K562 (cell line): ENCODE results near the gene RNF145. TPM values are rescaled to one million over a fixed set of nuclear protein-coding genes. Genes with fewer than 3 reads are reported as not detected.
A peak's percentile ranks its signal among the peaks of the same experiment; 100 is the strongest.

Source experiments
- ATAC-seq: fragments of 200-7000 bp; cut with Tn5 transposase; 3 replicates; pipeline ENCODE4 v1.9.1; 2020; ENCODE audit warnings: moderate library complexity
- Bru-seq: library from RNA; stranded (reverse); fragments of 400-500 nt; gene quantifications from one replicate; lab custom pipeline; 2021; lab: Mats Ljungman, UMichigan
- BruChase-seq, 2 experiments: library from RNA; stranded (reverse); fragments of 400-500 nt; gene quantifications; one replicate each; lab custom pipeline; 2021; lab: Mats Ljungman, UMichigan
- BruUV-seq: library from RNA; stranded (reverse); fragments of 400-500 nt; replicated peaks from 2 replicates; lab custom pipeline; 2021; lab: Mats Ljungman, UMichigan
- CTCF ChIA-PET: fragments of 300-600 bp; formaldehyde crosslinking; extraction: SDS; loops from one replicate; lab custom pipeline; 2021; ENCODE audit warnings: low intra/inter-chr PET ratio; lab: Yijun Ruan, JAX
- POLR2A ChIA-PET: fragments of 300-600, 350-650 bp; sonication (Branson Sonifier 250); formaldehyde crosslinking; extraction: SDS; loops from one replicate; lab custom pipeline; 2021; ENCODE audit warnings: antibody characterized with exemption, inconsistent platforms; lab: Yijun Ruan, JAX
- DNase-seq, 4 experiments: peaks; one replicate each; pipeline versions ENCODE4 v3.0.0 to v3.0.0-alpha.2; 2011 to 2018; ENCODE audit warnings: low spot score in 3 of 4, mixed read lengths in 3 of 4; ENCODE audit errors: extremely low read depth in 1 of 4
- FAIRE-seq: peaks from 2 replicates; lab custom pipeline; 2011; peaks lifted over from hg19 to GRCh38; lab: Jason Lieb, UNC
- H2AFZ ChIP-seq: 2 replicates; pipeline ENCODE4 v1.6.0; 2011; ENCODE audit warnings: low read depth, low read length, control low read depth, inconsistent platforms
- H3K27ac ChIP-seq: fragments of 200-600 bp; 3 replicates; pipeline ENCODE4 v1.8.0; 2011; ENCODE audit warnings: low read depth, mild to moderate bottlenecking, control low read depth, inconsistent platforms, low read length, moderate library complexity, mixed read lengths; ENCODE audit errors: extremely low read depth
- H3K27me3 ChIP-seq, 2 experiments: fragments of 300-600 bp in 1 of 2; 2 replicates in 1 of 2; 3 replicates in 1 of 2; pipeline versions ENCODE4 v1.6.0 to v1.8.0; 2011; ENCODE audit warnings: inconsistent platforms in 2 of 2, low read length in 2 of 2, mild to moderate bottlenecking in 1 of 2, mixed read lengths in 1 of 2, moderate library complexity in 1 of 2; ENCODE audit not compliant: control insufficient read depth in 2 of 2, insufficient read depth in 2 of 2
- H3K36me3 ChIP-seq: fragments of 300-600 bp; 3 replicates; pipeline ENCODE4 v1.8.0; 2011; ENCODE audit warnings: mild to moderate bottlenecking, low read length, inconsistent platforms; ENCODE audit not compliant: control insufficient read depth, insufficient read depth
- H3K4me1 ChIP-seq, 2 experiments: fragments of 200-600 bp in 1 of 2; replicated peaks in 1 of 2; 2 replicates in 1 of 2; 3 replicates in 1 of 2; pipeline versions ENCODE4 v1.5.1 to v1.8.0; 2011; ENCODE audit warnings: inconsistent platforms in 2 of 2, low read length in 2 of 2, mild to moderate bottlenecking in 1 of 2, mixed read lengths in 1 of 2, moderate library complexity in 1 of 2; ENCODE audit not compliant: control insufficient read depth in 2 of 2, insufficient read depth in 2 of 2
- H3K4me2 ChIP-seq: 2 replicates; pipeline ENCODE4 v1.6.1; 2011; ENCODE audit warnings: low read length, control low read depth, inconsistent platforms, mixed read lengths; ENCODE audit not compliant: insufficient read depth
- H3K4me3 ChIP-seq: fragments of 200-600 bp; sonication (generic), shearing (Covaris generic); 2 replicates; pipeline ENCODE4 v1.5.1; 2016; ENCODE audit warnings: control low read depth, inconsistent platforms
- H3K79me2 ChIP-seq: fragments of 200-600 bp; 3 replicates; pipeline ENCODE4 v1.8.0; 2011; ENCODE audit warnings: low read length, inconsistent platforms; ENCODE audit not compliant: control insufficient read depth, insufficient read depth
- H3K9ac ChIP-seq, 2 experiments: 2 replicates each; pipeline versions ENCODE4 v1.6.0 to v1.6.1; 2011; ENCODE audit warnings: low read depth in 2 of 2, low read length in 2 of 2, control low read depth in 1 of 2, inconsistent platforms in 1 of 2, mild to moderate bottlenecking in 1 of 2, mixed read lengths in 1 of 2; ENCODE audit not compliant: insufficient read depth in 1 of 2
- H3K9me1 ChIP-seq: one replicate; pipeline ENCODE4 v1.6.0; 2011; ENCODE audit warnings: inconsistent platforms, mild to moderate bottlenecking, low read length, moderate library complexity; ENCODE audit not compliant: control insufficient read depth, insufficient read depth
- H3K9me3 ChIP-seq: replicated peaks from 2 replicates; pipeline ENCODE4 v1.5.1; 2011; ENCODE audit warnings: low read depth, low read length, inconsistent platforms; ENCODE audit not compliant: control insufficient read depth, insufficient read depth
- H4K20me1 ChIP-seq: replicated peaks from 2 replicates; pipeline ENCODE4 v1.6.1; 2011; ENCODE audit warnings: low read length, inconsistent platforms, mixed read lengths; ENCODE audit not compliant: control insufficient read depth, insufficient read depth
- ARNT ChIP-seq, 2 experiments: fragments of 450-650 bp; IDR thresholded peaks; 2 replicates each; pipeline ENCODE4 v1.6.1; 2016; ENCODE audit warnings: mild to moderate bottlenecking in 1 of 2
- CCNT2 ChIP-seq: IDR thresholded peaks from 2 replicates; pipeline ENCODE4 v1.6.1; 2011; ENCODE audit warnings: borderline replicate concordance, low read depth, mild to moderate bottlenecking, moderate library complexity, mixed read lengths, low read length; ENCODE audit not compliant: insufficient read length; ENCODE audit errors: extremely low read depth
- DPF2 ChIP-seq: fragments of 450-650 bp; IDR thresholded peaks from 2 replicates; pipeline ENCODE4 v1.6.1; 2016
- E2F6 ChIP-seq, 2 experiments: IDR thresholded peaks; 2 replicates each; pipeline ENCODE4 v1.6.1; 2011; ENCODE audit warnings: borderline replicate concordance in 1 of 2, control low read depth in 1 of 2, low read depth in 1 of 2, low read length in 1 of 2, mild to moderate bottlenecking in 1 of 2, mixed read lengths in 1 of 2, moderate library complexity in 1 of 2; ENCODE audit not compliant: insufficient read depth in 1 of 2, insufficient read length in 1 of 2, poor library complexity in 1 of 2, severe bottlenecking in 1 of 2; ENCODE audit errors: extremely low read depth in 1 of 2
- FOXK1 ChIP-seq: sonication (generic); formaldehyde crosslinking; IDR thresholded peaks from 2 replicates; pipeline ENCODE4 v1.8.0; 2022; ENCODE audit warnings: missing genetic modification reagents, mild to moderate bottlenecking, borderline replicate concordance
- JUND ChIP-seq, 2 experiments: IDR thresholded peaks; 2 replicates in 1 of 2; 3 replicates in 1 of 2; pipeline ENCODE4 v1.6.1; 2011; ENCODE audit warnings: borderline replicate concordance in 2 of 2, low read depth in 2 of 2, low read length in 2 of 2, improper control_type of control experiment in 1 of 2, missing biosample characterization in 1 of 2, missing genetic modification characterization in 1 of 2, missing genetic modification reagents in 1 of 2
- KDM2B ChIP-seq: fragments of 250-450 bp; sonication (Bioruptor Pico); IDR thresholded peaks from 2 replicates; pipeline ENCODE4 v1.8.0; 2021; ENCODE audit warnings: mild to moderate bottlenecking, moderate library complexity
- NFRKB ChIP-seq: fragments of 450-650 bp; IDR thresholded peaks from 2 replicates; pipeline ENCODE4 v1.6.1; 2016; ENCODE audit warnings: low read depth
- NONO ChIP-seq, 2 experiments: fragments of 200-400 bp in 1 of 2; fragments of 450-650 bp in 1 of 2; formaldehyde crosslinking in 1 of 2; IDR thresholded peaks; 2 replicates each; pipeline ENCODE4 v1.6.1; 2017; ENCODE audit warnings: low read depth in 2 of 2, mild to moderate bottlenecking in 2 of 2, moderate library complexity in 2 of 2, low read length in 1 of 2
- NR4A1 ChIP-seq, 2 experiments: fragments of 250-450 bp in 1 of 2; fragments of 450-650 bp in 1 of 2; sonication (Bioruptor Pico) in 1 of 2; IDR thresholded peaks; 2 replicates each; pipeline versions ENCODE4 v1.4.0 to v1.6.1; 2016 to 2020; ENCODE audit warnings: mild to moderate bottlenecking in 2 of 2, missing compliant biosample characterization in 1 of 2, missing genetic modification characterization in 1 of 2, moderate library complexity in 1 of 2
- SMARCA4 ChIP-seq: fragments of 450-650 bp; IDR thresholded peaks from 2 replicates; pipeline ENCODE4 v1.6.1; 2016
- ZBTB17 ChIP-seq: fragments of 450-650 bp; formaldehyde crosslinking; IDR thresholded peaks from 2 replicates; pipeline ENCODE4 v1.4.0; 2020; ENCODE audit warnings: mild to moderate bottlenecking
- ZNF24 ChIP-seq: fragments of 450-650 bp; IDR thresholded peaks from 2 replicates; pipeline ENCODE4 v1.6.1; 2016
- WGBS: fragments of 100-300 bp; shearing (Covaris generic); methylation state at CpG from one replicate; pipeline ENCODE4 v1.1.6; 2016; ENCODE audit warnings: low coverage, mixed read lengths; ENCODE audit not compliant: insufficient coverage; ENCODE audit errors: missing lambda C conversion rate; 5-methylcytosine and 5-hydroxymethylcytosine counted together
- in situ Hi-C: fragments of 300-500 bp; cut with MboI; formaldehyde crosslinking; loops from 4 replicates; pipeline ENCODE4 v1.15.0; 2018; ENCODE audit warnings: inconsistent platforms, mixed read lengths
- intact Hi-C: fragments of 100-400 bp; cut with micrococcal nuclease; formaldehyde crosslinking; loops from 2 replicates; pipeline ENCODE4 v1.14.2; 2022
- long read RNA-seq, 3 experiments: library from polyadenylated mRNA in 2 of 3; library from RNA in 1 of 3; unstranded in 2 of 3; stranded (forward) in 1 of 3; transcript quantifications; one replicate each; pipeline ENCODE4 v2.0.0, GENCODE V29; 2019 to 2022
- polyA minus RNA-seq, 3 experiments: library from RNA; depleted of rRNA, polyadenylated mRNA; stranded (reverse); fragments of >200 nt; gene quantifications; 2 replicates each; pipeline ENCODE4 v1.2.3, GENCODE V29; 2011
- polyA plus RNA-seq, 8 experiments: library from polyadenylated mRNA; depleted of rRNA in 4 of 8; stranded (reverse) in 5 of 8; unstranded in 3 of 8; fragments of >200 nt; fragmentation: Nextera tagmentation in 2 of 8; fragmentation: Illumina TruSeq in 1 of 8; extraction: Ambion mirVana in 2 of 8; extraction: Trizol in 1 of 8; gene quantifications; 2 replicates each; pipeline versions ENCODE4 v1.2.1 to v1.2.3, GENCODE V29; 2011 to 2014; ENCODE audit warnings: inconsistent platforms in 1 of 8, missing spikeins in 1 of 8
- total RNA-seq, 7 experiments: library from RNA; depleted of rRNA in 6 of 7; stranded (reverse); fragments of >200 nt in 6 of 7; fragmentation: Illumina TruSeq in 2 of 7; extraction: Trizol in 2 of 7; gene quantifications; 2 replicates each; pipeline versions ENCODE4 v1.2.1 to v1.2.3, GENCODE V29; 2011 to 2021; ENCODE audit warnings: low replicate concordance in 1 of 7

RNF145 gene
- total RNA-seq (2011; cell fraction: chromatin; rRNA removed; ENCODE audit: low replicate concordance): 42.1 and 93.4 TPM in 2 replicates
- total RNA-seq (2011; cell fraction: nucleolus; rRNA removed): 32.7 and 49.0 TPM in 2 replicates
- 61.5 and 67.7 TPM in 2 replicates for total RNA-seq (2011; cell fraction: nucleoplasm; rRNA removed)
- 20.3 and 24.3 TPM in 2 replicates for total RNA-seq (2014; rRNA removed)
- 21.8 and 29.5 TPM in 2 replicates for total RNA-seq (2014; rRNA removed; fragmentation: Illumina TruSeq; extraction: Trizol)
- 23.8 and 25.4 TPM in 2 replicates for total RNA-seq (2015; rRNA removed; fragmentation: Illumina TruSeq; extraction: Trizol)
- total RNA-seq (2021): 35.4 and 39.5 TPM in 2 replicates
- 26.2 and 40.7 TPM in 2 replicates for polyA plus RNA-seq (2011; rRNA removed)
- 10.7 and 19.3 TPM in 2 replicates for polyA plus RNA-seq (2011; cell fraction: cytosol; rRNA removed)
- polyA plus RNA-seq (2011; cell fraction: nucleus; rRNA removed): 34.2 and 35.9 TPM in 2 replicates
- polyA plus RNA-seq (2012): 30.1 and 36.5 TPM in 2 replicates
- polyA plus RNA-seq (2014; fragmentation: Illumina TruSeq; extraction: Trizol): 35.4 and 38.1 TPM in 2 replicates
- polyA plus RNA-seq (2014; fragmentation: Nextera tagmentation; extraction: Ambion mirVana): 10 to 100 TPM; 13.6 to 18.8 TPM
- polyA plus RNA-seq (2014; rRNA removed): 30.4 and 30.5 TPM in 2 replicates
- 30.0 and 36.5 TPM in 2 replicates for polyA minus RNA-seq (2011; rRNA and poly(A)+ RNA removed)
- 10.1 and 12.3 TPM in 2 replicates for polyA minus RNA-seq (2011; cell fraction: cytosol; rRNA and poly(A)+ RNA removed)
- polyA minus RNA-seq (2011; cell fraction: nucleus; rRNA and poly(A)+ RNA removed): 21.9 and 33.2 TPM in 2 replicates
- percentile 94 among the genes with signal in this experiment for Bru-seq, nascent RNA
- percentile 96 among the genes with signal in this experiment for BruChase-seq, experiment 1, labeled RNA remaining after a 2-hour chase
- percentile 95 among the genes with signal in this experiment for BruChase-seq, experiment 2, labeled RNA remaining after a 6-hour chase
- long read RNA-seq, experiment 1, transcript RNF145-202 (11 exons, 3,613 nt): major isoform, 5 of 254 reads
- long read RNA-seq, experiment 1, partial matches to known transcripts: 223 of 254 reads
- long read RNA-seq, experiment 1, other reads (novel, unspliced or antisense): 26 of 254 reads
- long read RNA-seq, experiment 2, transcript RNF145-202 (11 exons, 3,613 nt): major isoform, 9 of 53 reads
- long read RNA-seq, experiment 2, partial matches to known transcripts: 23 of 53 reads
- long read RNA-seq, experiment 2, other reads (novel, unspliced or antisense): 17 of 53 reads
- long read RNA-seq, experiment 3, partial matches to known transcripts: 7 of 26 reads
- long read RNA-seq, experiment 3, other reads (novel, unspliced or antisense): 17 of 26 reads

- Histone ChIP-seq H3K27ac (peak within 1 kb of the TSS; percentile 96), H3K79me2 (peaks cover 61% of the 10 kb centered on the region), H3K4me3 (peak within 1 kb of the TSS; percentile 62), H3K9ac (peak within 1 kb of the TSS; percentile 80 to 94), H3K9me1 (no peaks in the 10 kb centered on the region), H3K4me1 (peaks cover 10 to 42% of the 10 kb centered on the region in 2 experiments), H3K9me3 (no peaks in the 10 kb centered on the region), H4K20me1 (0 out of 2 replicates have a peak, but pooled peaks cover 5% of the 10 kb centered on the region), H3K4me2 (peak within 1 kb of the TSS; percentile 90), H3K36me3 (no peaks in the 10 kb centered on the region), H2AFZ (peak within 1 kb of the TSS; percentile 81), H3K27me3 (no peaks in the 10 kb centered on the region)
- BruUV-seq: TSS peak; percentile 85
- WGBS: under 1% methylated on average over 41 of the region's 65 CpGs
- intact Hi-C loops: loop anchor here (2.0 to 5.0 kb wide), 2 partner anchors 52 to 53 kb away; partner anchors contain the start of gene UBLCP1
- ChIA-PET CTCF (no interaction called here), POLR2A (no interaction called here)
- in situ Hi-C loops: no loop called here
- FAIRE-seq: peak; percentile 74
- DNase-seq: peak; percentile 90 to 95 (median 94)
- ATAC-seq: peak; percentile 57
- TF ChIP-seq E2F6 (IDR thresholded peaks at IDR 0.05; ENCODE audit: borderline replicate concordance in 1 of 2, extremely low read depth in 1 of 2, insufficient read depth in 1 of 2, insufficient read length in 1 of 2, low read depth in 1 of 2, low read length in 1 of 2, poor library complexity in 1 of 2, severe bottlenecking in 1 of 2) (peak; percentile 71 to 93), NONO (IDR thresholded peaks at IDR 0.05; ENCODE audit: low read depth in 2 of 2, low read length in 1 of 2) (peak in 1 of 2 experiments; percentile 61; a peak in 1 of 4 replicates), KDM2B (CRISPR knock-in tag) (0 out of 2 replicates have a peak, but pooled peaks have one; percentile 67), ARNT (IDR thresholded peaks at IDR 0.05) (0 out of 4 replicates have a peak, but pooled peaks of 1 of the 2 experiments have one; percentile 33), CCNT2 (peak; percentile 95), NFRKB (peak; percentile 85), ZNF24 (peak; percentile 79), JUND (IDR thresholded peaks at IDR 0.05; ENCODE audit: borderline replicate concordance, low read depth, low read length) (no peak; the same call in 1 of the 2 replicates), JUND (tag; IDR thresholded peaks at IDR 0.05; ENCODE audit: borderline replicate concordance, low read depth, low read length) (no peak; the same call in 2 of the 3 replicates), ZBTB17 (CRISPR knock-in tag) (no peak), DPF2 (peak; percentile 56), SMARCA4 (0 out of 2 replicates have a peak, but pooled peaks have one; percentile 12), NR4A1 (CRISPR knock-in tag; IDR thresholded peaks at IDR 0.05) (0 out of 2 replicates have a peak, but pooled peaks have one; percentile 31), NR4A1 (tag; IDR thresholded peaks at IDR 0.05) (peak; percentile 72; the same call in 1 of the 2 replicates), FOXK1 (CRISPR knock-in tag) (0 out of 2 replicates have a peak, but pooled peaks have one; percentile 23)
These were observed at the start of gene RNF145 for GRCh38 chr5:159209438-159210209. RNF145 (minus strand) TSS chr5:159209553; CDS start chr5:159203617, 5,936 bp downstream.
